Neural cell (in vitro differentiated cells): Measurements from ENCODE around the gene LYRM7.

Source experiments
- EP300 ChIP-seq: fragments of 450-650 bp; conservative IDR thresholded peaks from 2 replicates; pipeline ENCODE4 v1.6.1; 2014; ENCODE audit warnings: antibody characterized with exemption, mild to moderate bottlenecking, moderate library complexity; ENCODE audit not compliant: poor library complexity, severe bottlenecking
- EZH2 ChIP-seq: fragments of 200-600, 300-800 bp; shearing (Covaris generic), sonication (generic); IDR thresholded peaks from 2 replicates; pipeline ENCODE4 v1.6.1; 2014; ENCODE audit warnings: antibody characterized with exemption, low read length, borderline replicate concordance, mild to moderate bottlenecking; ENCODE audit not compliant: insufficient read depth, poor library complexity, severe bottlenecking
- RAD21 ChIP-seq: fragments of 450-650 bp; conservative IDR thresholded peaks from 2 replicates; pipeline ENCODE4 v1.6.1; 2014; ENCODE audit warnings: antibody characterized with exemption, mild to moderate bottlenecking, moderate library complexity
- SMC3 ChIP-seq: fragments of 450-650 bp; conservative IDR thresholded peaks from 2 replicates; pipeline ENCODE4 v1.6.1; 2014; ENCODE audit warnings: antibody characterized with exemption, mild to moderate bottlenecking, moderate library complexity; ENCODE audit not compliant: poor library complexity
- TAF1 ChIP-seq: IDR thresholded peaks from 2 replicates; pipeline ENCODE4 v1.6.1; 2012; ENCODE audit warnings: low read depth
- TF ChIP-seq, protein P1 (sequence below): fragments of 450-650 bp; IDR thresholded peaks from 2 replicates; pipeline ENCODE4 v1.5.1; 2014; ENCODE audit warnings: antibody characterized with exemption, mild to moderate bottlenecking, moderate library complexity; ENCODE audit not compliant: poor library complexity, severe bottlenecking
- TF ChIP-seq, protein P2 (sequence below): IDR thresholded peaks from 2 replicates; pipeline ENCODE4 v1.6.1; 2012; ENCODE audit warnings: borderline replicate concordance

DNA sequence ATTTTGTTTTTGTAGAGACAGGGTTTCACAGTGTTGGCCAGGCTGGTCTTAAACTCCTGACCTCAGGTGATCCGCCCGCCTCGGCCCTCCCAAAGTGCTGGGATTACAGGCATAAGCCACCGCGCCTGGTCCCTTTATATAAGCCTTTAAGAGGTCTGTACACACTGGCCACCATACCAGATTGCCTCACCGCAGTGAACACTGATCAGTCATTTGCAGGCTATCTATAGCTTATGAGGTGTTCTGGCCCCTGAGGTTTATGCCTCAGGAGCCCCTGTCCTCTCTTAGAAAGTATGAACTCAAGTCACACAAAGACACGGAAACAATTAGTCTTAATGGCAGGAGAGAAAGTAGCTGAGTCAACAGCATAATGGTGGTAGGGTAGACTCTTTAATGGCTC is 20.3 kb upstream of the LYRM7 start:
- TF ChIP-seq, protein P1, sequence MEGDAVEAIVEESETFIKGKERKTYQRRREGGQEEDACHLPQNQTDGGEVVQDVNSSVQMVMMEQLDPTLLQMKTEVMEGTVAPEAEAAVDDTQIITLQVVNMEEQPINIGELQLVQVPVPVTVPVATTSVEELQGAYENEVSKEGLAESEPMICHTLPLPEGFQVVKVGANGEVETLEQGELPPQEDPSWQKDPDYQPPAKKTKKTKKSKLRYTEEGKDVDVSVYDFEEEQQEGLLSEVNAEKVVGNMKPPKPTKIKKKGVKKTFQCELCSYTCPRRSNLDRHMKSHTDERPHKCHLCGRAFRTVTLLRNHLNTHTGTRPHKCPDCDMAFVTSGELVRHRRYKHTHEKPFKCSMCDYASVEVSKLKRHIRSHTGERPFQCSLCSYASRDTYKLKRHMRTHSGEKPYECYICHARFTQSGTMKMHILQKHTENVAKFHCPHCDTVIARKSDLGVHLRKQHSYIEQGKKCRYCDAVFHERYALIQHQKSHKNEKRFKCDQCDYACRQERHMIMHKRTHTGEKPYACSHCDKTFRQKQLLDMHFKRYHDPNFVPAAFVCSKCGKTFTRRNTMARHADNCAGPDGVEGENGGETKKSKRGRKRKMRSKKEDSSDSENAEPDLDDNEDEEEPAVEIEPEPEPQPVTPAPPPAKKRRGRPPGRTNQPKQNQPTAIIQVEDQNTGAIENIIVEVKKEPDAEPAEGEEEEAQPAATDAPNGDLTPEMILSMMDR: no peak
- TF ChIP-seq EZH2 (no peak), RAD21 (no peak), SMC3 (no peak), EP300 (no peak), TAF1 (no peak)
- TF ChIP-seq, protein P2, sequence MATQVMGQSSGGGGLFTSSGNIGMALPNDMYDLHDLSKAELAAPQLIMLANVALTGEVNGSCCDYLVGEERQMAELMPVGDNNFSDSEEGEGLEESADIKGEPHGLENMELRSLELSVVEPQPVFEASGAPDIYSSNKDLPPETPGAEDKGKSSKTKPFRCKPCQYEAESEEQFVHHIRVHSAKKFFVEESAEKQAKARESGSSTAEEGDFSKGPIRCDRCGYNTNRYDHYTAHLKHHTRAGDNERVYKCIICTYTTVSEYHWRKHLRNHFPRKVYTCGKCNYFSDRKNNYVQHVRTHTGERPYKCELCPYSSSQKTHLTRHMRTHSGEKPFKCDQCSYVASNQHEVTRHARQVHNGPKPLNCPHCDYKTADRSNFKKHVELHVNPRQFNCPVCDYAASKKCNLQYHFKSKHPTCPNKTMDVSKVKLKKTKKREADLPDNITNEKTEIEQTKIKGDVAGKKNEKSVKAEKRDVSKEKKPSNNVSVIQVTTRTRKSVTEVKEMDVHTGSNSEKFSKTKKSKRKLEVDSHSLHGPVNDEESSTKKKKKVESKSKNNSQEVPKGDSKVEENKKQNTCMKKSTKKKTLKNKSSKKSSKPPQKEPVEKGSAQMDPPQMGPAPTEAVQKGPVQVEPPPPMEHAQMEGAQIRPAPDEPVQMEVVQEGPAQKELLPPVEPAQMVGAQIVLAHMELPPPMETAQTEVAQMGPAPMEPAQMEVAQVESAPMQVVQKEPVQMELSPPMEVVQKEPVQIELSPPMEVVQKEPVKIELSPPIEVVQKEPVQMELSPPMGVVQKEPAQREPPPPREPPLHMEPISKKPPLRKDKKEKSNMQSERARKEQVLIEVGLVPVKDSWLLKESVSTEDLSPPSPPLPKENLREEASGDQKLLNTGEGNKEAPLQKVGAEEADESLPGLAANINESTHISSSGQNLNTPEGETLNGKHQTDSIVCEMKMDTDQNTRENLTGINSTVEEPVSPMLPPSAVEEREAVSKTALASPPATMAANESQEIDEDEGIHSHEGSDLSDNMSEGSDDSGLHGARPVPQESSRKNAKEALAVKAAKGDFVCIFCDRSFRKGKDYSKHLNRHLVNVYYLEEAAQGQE: no peak
